Adrenal gland (tissue), 5 donors: ENCODE data around the gene XK.

ENCODE experiments used
- POLR2A ChIP-seq, 2 donors: fragments of 450-650 bp; IDR thresholded peaks; one replicate each; pipeline ENCODE4 v1.6.1; 2017; ENCODE audit warnings: antibody characterized with exemption in 2 of 2, mild to moderate bottlenecking in 2 of 2, moderate library complexity in 1 of 2
- TF ChIP-seq, protein P1 (sequence below), 6 experiments: fragments of 450-650 bp in 4 of 6; fragments of 200-600 bp in 2 of 6; sonication (generic) in 1 of 6; IDR thresholded peaks; 1 replicate in 5 of 6; 2 replicates in 1 of 6; pipeline versions ENCODE4 v1.5.1 to v1.8.0; 2016 to 2021; ENCODE audit warnings: antibody characterized with exemption in 6 of 6, mild to moderate bottlenecking in 2 of 6, moderate library complexity in 1 of 6
- donor health status: DM: no; HTN: no; CAD: no.

DNA sequence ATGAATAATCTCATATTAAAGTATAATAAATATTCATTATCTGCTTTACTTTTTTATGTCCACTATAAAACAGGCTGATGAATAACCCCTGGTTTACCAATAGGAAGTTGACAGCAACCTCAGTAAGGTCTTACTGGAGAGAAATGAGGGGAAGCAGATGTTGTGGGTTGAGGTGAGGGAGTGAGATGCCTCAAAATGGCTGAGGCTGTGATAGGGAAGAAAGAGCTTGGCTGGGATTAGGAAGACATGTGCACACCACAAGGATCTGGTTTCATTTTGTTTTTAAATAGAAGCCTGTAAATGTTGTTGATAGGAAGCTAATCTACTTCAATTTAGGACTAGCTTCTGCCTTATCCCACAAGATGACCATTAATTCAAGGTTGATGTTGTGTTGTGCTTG, 79.9 kb downstream of the XK start:
- no peak for TF ChIP-seq POLR2A (IDR thresholded peaks at IDR 0.05)
- TF ChIP-seq, protein P1, sequence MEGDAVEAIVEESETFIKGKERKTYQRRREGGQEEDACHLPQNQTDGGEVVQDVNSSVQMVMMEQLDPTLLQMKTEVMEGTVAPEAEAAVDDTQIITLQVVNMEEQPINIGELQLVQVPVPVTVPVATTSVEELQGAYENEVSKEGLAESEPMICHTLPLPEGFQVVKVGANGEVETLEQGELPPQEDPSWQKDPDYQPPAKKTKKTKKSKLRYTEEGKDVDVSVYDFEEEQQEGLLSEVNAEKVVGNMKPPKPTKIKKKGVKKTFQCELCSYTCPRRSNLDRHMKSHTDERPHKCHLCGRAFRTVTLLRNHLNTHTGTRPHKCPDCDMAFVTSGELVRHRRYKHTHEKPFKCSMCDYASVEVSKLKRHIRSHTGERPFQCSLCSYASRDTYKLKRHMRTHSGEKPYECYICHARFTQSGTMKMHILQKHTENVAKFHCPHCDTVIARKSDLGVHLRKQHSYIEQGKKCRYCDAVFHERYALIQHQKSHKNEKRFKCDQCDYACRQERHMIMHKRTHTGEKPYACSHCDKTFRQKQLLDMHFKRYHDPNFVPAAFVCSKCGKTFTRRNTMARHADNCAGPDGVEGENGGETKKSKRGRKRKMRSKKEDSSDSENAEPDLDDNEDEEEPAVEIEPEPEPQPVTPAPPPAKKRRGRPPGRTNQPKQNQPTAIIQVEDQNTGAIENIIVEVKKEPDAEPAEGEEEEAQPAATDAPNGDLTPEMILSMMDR (IDR thresholded peaks at IDR 0.05) = no peak
